OCI-LY3 (cell line): ENCODE data around the gene GPR87.

Experiments
- H2AFZ ChIP-seq: fragments of 200-600, 300-600 bp; shearing (Covaris generic); 2 replicates; pipeline ENCODE4 v1.6.0; 2014; ENCODE audit warnings: antibody characterized with exemption, low read depth, low read length
- H3K27ac ChIP-seq: fragments of 200-600, 300-600 bp; sonication (generic); 2 replicates; pipeline ENCODE4 v1.5.1; 2014; ENCODE audit warnings: mild to moderate bottlenecking, low read length, moderate library complexity, mixed read lengths
- H3K27me3 ChIP-seq: fragments of 200-600, 300-600 bp; sonication (generic); 2 replicates; pipeline ENCODE4 v1.6.1; 2014; ENCODE audit warnings: low read depth, low read length, mixed read lengths
- H3K36me3 ChIP-seq: fragments of 200-600, 300-600 bp; sonication (generic); replicated peaks from 2 replicates; pipeline ENCODE3; 2014; ENCODE audit warnings: low read depth, low read length, mixed read lengths
- H3K4me1 ChIP-seq: fragments of 300-600, 200-600 bp; sonication (generic); 2 replicates; pipeline ENCODE4 v1.6.1; 2014; ENCODE audit warnings: low read length, mixed read lengths
- H3K4me2 ChIP-seq: fragments of 200-600, 300-600 bp; sonication (generic); 2 replicates; pipeline ENCODE4 v1.6.1; 2014; ENCODE audit warnings: low read length, mixed read lengths
- H3K4me3 ChIP-seq: fragments of 300-600, 200-600 bp; sonication (generic); 2 replicates; pipeline ENCODE4 v1.5.1; 2014; ENCODE audit warnings: antibody characterized with exemption, mild to moderate bottlenecking, low read length, moderate library complexity
- H3K79me2 ChIP-seq: fragments of 300-600, 200-600 bp; shearing (Covaris generic); 2 replicates; pipeline ENCODE4 v1.6.1; 2014; ENCODE audit warnings: mild to moderate bottlenecking, low read length, mixed read lengths
- H3K9ac ChIP-seq: fragments of 300-600, 200-600 bp; shearing (Covaris generic); 2 replicates; pipeline ENCODE4 v1.6.0; 2014; ENCODE audit warnings: mild to moderate bottlenecking, low read length, moderate library complexity
- H3K9me3 ChIP-seq: fragments of 200-600, 300-600 bp; shearing (Covaris generic); 2 replicates; pipeline ENCODE4 v1.6.1; 2014; ENCODE audit warnings: low read length, mixed read lengths; ENCODE audit not compliant: insufficient read depth
- H4K20me1 ChIP-seq: fragments of 200-600, 300-600 bp; sonication (generic); 2 replicates; pipeline ENCODE4 v1.6.1; 2016; ENCODE audit warnings: low read length, mixed read lengths; ENCODE audit not compliant: insufficient read depth
- EZH2phosphoT487 ChIP-seq: fragments of 200-600 bp; shearing (Covaris generic); IDR thresholded peaks from 2 replicates; pipeline ENCODE4 v1.6.1; 2018; ENCODE audit warnings: antibody characterized with exemption, mixed run types, low read depth
- TF ChIP-seq, protein P1 (sequence below): fragments of 200-600, 300-600 bp; sonication (generic); IDR thresholded peaks from 2 replicates; pipeline ENCODE4 v1.5.1; 2014; ENCODE audit warnings: antibody characterized with exemption, low read length, low read depth

GPR87 gene

DNA sequence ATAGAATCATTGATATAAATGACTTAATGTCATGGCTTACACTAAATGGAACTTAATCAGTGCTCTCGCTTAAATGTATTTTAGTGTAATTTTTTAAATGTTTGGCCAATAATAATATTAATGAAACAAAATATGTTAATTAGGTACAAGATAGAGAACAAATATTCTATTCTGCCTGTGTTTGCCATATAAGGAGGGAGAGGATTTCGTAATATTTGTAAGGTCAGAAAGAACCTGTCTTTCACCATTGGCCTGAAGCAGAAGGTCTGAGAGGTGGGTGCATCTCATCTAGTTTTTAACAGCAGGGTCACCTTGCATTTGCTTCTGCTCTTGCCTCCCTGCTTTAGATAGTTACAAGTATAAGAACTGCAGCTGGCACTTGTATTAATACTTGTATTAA, 2.5 kb downstream of the GPR87 start:
- Histone ChIP-seq H4K20me1 (no peaks in the 10 kb centered on the region), H3K4me3 (no peak overlapping the region), H3K9ac (no peak overlapping the region), H3K9me3 (no peaks in the 10 kb centered on the region), H3K27ac (no peak overlapping the region), H3K4me1 (peaks cover 13% of the 10 kb centered on the region), H3K4me2 (no peak overlapping the region), H3K27me3 (no peaks in the 10 kb centered on the region), H3K36me3 (no peaks in the 10 kb centered on the region), H2AFZ (no peak overlapping the region), H3K79me2 (no peaks in the 10 kb centered on the region)
- TF ChIP-seq, protein P1, sequence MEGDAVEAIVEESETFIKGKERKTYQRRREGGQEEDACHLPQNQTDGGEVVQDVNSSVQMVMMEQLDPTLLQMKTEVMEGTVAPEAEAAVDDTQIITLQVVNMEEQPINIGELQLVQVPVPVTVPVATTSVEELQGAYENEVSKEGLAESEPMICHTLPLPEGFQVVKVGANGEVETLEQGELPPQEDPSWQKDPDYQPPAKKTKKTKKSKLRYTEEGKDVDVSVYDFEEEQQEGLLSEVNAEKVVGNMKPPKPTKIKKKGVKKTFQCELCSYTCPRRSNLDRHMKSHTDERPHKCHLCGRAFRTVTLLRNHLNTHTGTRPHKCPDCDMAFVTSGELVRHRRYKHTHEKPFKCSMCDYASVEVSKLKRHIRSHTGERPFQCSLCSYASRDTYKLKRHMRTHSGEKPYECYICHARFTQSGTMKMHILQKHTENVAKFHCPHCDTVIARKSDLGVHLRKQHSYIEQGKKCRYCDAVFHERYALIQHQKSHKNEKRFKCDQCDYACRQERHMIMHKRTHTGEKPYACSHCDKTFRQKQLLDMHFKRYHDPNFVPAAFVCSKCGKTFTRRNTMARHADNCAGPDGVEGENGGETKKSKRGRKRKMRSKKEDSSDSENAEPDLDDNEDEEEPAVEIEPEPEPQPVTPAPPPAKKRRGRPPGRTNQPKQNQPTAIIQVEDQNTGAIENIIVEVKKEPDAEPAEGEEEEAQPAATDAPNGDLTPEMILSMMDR: no peak
- TF ChIP-seq EZH2phosphoT487: no peak

DNA sequence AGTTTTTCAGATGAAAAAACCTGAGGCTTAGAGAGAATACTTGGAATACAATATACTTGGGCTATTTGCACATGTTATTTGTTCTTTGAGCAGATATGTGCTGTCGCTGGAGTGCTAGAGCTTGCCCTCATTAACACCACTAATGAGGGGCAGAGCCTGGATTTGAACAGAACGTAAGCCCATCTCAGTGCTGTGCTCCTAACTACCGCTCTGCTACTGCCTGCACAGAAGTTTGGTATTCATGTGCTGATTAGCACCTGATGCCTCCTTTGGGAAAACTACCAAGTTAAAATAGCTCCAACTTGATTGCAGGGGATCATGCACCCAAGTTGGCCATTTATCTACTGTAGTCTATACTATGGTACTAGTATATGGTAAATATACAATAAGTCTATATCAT, 3.6 kb downstream of the GPR87 start:
- no peak overlapping the region for H3K4me3 ChIP-seq
- H3K9ac ChIP-seq: no peak overlapping the region
- no peak overlapping the region for H2AFZ ChIP-seq
- TF ChIP-seq, protein P1: no peak
- TF ChIP-seq EZH2phosphoT487: no peak
- no peaks in the 10 kb centered on the region for H3K27me3 ChIP-seq
- H3K4me1 ChIP-seq: peaks cover 22% of the 10 kb centered on the region
- no peak overlapping the region for H3K27ac ChIP-seq
- no peaks in the 10 kb centered on the region for H4K20me1 ChIP-seq
- H3K9me3 ChIP-seq: no peaks in the 10 kb centered on the region
- no peaks in the 10 kb centered on the region for H3K79me2 ChIP-seq
- H3K36me3 ChIP-seq: no peaks in the 10 kb centered on the region
- no peak overlapping the region for H3K4me2 ChIP-seq

DNA sequence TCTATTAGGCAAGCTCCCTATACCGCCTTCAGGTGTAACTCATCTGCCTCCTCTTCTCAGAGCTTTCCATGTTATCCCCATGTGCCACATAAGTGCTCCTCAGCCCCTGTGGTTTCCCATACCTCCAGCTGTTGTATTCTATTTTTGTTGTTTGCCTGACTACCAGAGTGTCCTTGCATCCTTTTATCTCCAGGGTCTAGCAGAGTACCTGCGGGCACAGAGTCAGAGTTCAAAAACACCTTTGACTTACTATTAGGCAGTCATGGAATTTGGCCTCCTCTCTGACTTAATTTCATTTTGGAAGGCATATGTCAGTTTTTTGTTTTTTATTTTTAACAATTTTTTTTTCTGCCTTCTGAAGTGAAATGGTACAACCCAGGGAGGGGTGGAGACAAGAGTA, 7.1 kb downstream of the GPR87 start:
- H3K79me2 ChIP-seq: no peaks in the 10 kb centered on the region
- no peak overlapping the region for H2AFZ ChIP-seq
- no peak overlapping the region for H3K4me3 ChIP-seq
- no peaks in the 10 kb centered on the region for H3K36me3 ChIP-seq
- no peaks in the 10 kb centered on the region for H3K9me3 ChIP-seq
- no peaks in the 10 kb centered on the region for H4K20me1 ChIP-seq
- H3K4me2 ChIP-seq: no peak overlapping the region
- H3K27me3 ChIP-seq: no peaks in the 10 kb centered on the region
- H3K27ac ChIP-seq: no peak overlapping the region
- no peak overlapping the region for H3K9ac ChIP-seq
- no peak for TF ChIP-seq EZH2phosphoT487
- TF ChIP-seq, protein P1: no peak
- peaks cover 13% of the 10 kb centered on the region for H3K4me1 ChIP-seq

- H3K4me3 ChIP-seq: no peak overlapping the region
- no peaks in the 10 kb centered on the region for H3K9me3 ChIP-seq
- H3K4me1 ChIP-seq: peaks cover 13% of the 10 kb centered on the region
- H3K36me3 ChIP-seq: no peaks in the 10 kb centered on the region
- peak overlapping the region; percentile 6 for H3K4me2 ChIP-seq
- H3K79me2 ChIP-seq: no peaks in the 10 kb centered on the region
- no peak for TF ChIP-seq EZH2phosphoT487
- TF ChIP-seq, protein P1: no peak
- H4K20me1 ChIP-seq: no peaks in the 10 kb centered on the region
- H3K27me3 ChIP-seq: no peaks in the 10 kb centered on the region
- no peak overlapping the region for H3K27ac ChIP-seq
- H2AFZ ChIP-seq: no peak overlapping the region
- H3K9ac ChIP-seq: no peak overlapping the region
Measured at GRCh38 chr3:151307583-151308488, 8.8 kb downstream of the GPR87 start.
